OCI-LY1 (cell line): Measurements from ENCODE around the gene STXBP6.

Experiments
- CTCF ChIP-seq: fragments of 200-600 bp; sonication (generic), shearing (Covaris generic); IDR thresholded peaks from 2 replicates; pipeline ENCODE4 v1.5.1; 2017; ENCODE audit warnings: mild to moderate bottlenecking, antibody characterized with exemption, low read length, moderate library complexity, mixed read lengths
- EZH2 ChIP-seq: fragments of 200-600 bp; sonication (generic), shearing (Covaris generic); IDR thresholded peaks from 2 replicates; pipeline ENCODE4 v1.8.0; 2017; ENCODE audit warnings: borderline replicate concordance, mixed run types, mild to moderate bottlenecking, antibody characterized with exemption, low read length, moderate library complexity, mixed read lengths

GRCh38 chr14:24847568-24848095 is 202.3 kb downstream of the STXBP6 start:
- TF ChIP-seq CTCF (no peak), EZH2 (no peak)
